ENCODE data around the gene MTERF2.

Gene MTERF2

GRCh38 chr12:106950591-106950990 is 36.4 kb downstream of the MTERF2 start:
- no peak for DNase-seq

- no peak for DNase-seq
Measured at GRCh38 chr12:106947461-106947860, 39.5 kb downstream of the MTERF2 start.

GRCh38 chr12:106945261-106945851 is 41.6 kb downstream of the MTERF2 start:
- DNase-seq, result no peak

GRCh38 chr12:106942775-106943174 is 44.2 kb downstream of the MTERF2 start:
- DNase-seq, result no peak

- DNase-seq, result no peak
Measured at GRCh38 chr12:106941481-106942156, 45.3 kb downstream of the MTERF2 start.

GRCh38 chr12:106934277-106934676 is 52.7 kb downstream of the MTERF2 start:
- no peak for DNase-seq
